HG03159 (cell line): Measurements from ENCODE around the gene FBXO7.

Source experiments
- ATAC-seq: cut with Tn5 transposase; IDR thresholded peaks from one replicate; pipeline ENCODE4 v1.9.1; 2021; ENCODE audit warnings: mild to moderate bottlenecking, moderate library complexity; ENCODE audit not compliant: unreplicated experiment

FBXO7 gene

DNA sequence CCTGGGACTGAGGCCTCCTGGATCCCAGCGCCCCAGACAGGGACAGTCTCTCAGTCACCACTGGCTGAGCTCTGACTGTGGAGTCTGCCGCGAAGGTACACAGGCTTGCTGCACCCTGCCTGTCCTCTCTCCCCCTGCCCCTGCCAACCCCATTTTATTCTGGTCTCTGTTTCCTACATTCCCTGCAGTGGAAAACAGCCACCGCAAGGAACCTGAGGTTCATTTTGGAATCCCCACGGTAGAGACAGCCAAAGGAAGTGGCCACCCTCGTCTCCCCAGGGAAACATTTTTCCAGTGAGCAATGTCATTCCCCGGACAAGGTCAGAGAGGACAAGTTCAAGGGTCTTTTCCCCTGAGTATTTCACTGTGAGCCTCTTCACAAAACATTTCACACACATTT, 56.6 kb downstream of the FBXO7 start:
- ATAC-seq = no peak

DNA sequence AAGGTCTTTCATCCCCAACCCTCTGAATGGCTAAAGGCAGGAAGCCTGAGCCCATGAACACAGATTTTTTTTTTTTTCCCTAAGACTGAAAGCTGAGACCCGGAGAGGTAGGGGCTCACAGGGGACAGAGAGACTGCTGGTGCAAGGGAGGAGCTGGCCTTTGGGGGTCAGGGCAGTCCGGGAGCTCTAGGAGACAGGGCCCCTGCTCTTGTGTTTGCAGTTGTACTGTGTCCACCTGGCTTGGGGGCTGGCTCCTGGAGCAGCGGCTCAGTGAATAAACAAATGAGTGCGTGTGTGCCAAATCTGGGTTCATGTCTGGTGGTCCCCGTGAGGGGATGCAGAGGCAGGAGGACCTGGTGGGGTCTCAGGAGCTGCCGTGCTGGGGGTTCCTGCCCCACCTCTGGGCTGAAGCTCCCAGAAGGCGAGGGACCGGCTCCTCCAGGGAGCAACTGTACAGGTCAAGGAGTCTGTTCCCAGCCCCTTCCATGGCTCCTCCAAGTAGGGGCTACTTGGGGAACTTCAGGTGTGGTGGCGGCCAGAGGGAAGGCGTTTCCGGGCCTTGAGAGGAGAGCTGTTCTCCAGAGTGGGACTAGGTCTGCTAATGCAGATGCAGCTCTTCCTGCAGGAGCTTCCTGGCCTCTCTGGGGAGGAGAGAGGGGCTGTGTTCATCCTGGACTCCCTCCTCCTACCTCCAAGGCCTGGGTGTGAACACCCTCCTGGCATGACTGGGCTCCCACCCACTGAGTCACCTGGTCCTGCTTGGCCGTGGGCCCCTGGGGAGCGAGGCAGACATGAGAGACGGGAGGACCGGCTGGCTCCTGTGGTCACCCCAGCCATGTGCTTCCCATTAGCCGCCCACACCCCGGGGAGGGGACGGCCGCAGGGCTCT, 57.6 kb downstream of the FBXO7 start:
- no peak for ATAC-seq

DNA sequence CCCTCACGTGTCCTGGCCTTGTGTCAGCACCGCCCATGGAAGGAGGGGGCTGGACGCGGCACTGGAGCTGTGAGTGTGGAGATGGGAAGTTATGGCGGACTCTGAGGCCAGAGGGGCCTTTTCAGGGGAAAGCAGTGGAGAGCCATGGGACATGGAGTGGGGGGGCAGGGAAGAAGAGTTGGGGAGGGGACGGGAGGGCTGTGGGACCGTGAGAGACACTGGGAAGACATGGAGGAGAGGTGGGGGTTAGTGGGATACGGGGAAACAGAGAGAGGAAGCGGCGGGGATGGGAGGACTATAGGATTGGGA, 58.2 kb downstream of the FBXO7 start:
- ATAC-seq = no peak

DNA sequence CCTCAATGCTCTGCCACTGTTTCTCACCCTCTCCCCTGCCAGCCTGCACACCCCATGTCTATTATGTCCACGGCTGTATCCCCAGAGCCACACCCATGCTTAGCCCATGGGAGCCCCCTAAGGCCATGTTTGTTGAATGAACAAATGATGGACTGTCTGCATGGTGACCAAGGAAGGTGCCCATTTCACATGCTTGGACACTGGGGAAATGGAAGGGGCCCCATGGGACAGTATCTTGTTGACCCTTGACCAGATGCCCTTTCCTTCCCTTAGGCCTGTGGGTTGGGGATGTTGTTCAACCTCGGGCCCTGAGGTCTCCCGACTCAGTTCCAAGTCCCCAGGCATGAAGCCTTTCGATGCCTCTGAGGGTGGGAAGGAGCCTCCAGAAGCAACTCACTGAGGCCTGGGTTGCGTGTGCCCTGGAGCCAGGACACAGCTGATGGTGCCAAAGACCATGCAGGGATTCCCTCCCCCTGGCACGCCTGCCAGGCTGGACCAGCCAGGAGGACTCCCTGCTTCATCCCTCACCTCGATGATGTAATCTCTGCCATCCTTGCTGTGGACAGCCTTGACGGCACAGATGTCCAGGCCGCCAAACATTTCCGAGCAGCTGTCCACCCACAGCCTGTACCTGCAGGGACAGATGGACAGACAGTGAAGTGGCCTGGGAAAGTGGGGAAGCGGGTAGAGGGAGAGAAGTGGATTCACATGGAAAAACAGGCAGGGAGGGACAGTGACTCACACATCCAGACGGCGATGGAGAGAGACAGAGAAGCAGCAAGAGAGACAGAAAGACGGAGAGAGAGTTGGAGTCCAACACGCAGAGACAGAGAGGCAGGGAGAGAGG, 58.9 kb downstream of the FBXO7 start:
- ATAC-seq = no peak

DNA sequence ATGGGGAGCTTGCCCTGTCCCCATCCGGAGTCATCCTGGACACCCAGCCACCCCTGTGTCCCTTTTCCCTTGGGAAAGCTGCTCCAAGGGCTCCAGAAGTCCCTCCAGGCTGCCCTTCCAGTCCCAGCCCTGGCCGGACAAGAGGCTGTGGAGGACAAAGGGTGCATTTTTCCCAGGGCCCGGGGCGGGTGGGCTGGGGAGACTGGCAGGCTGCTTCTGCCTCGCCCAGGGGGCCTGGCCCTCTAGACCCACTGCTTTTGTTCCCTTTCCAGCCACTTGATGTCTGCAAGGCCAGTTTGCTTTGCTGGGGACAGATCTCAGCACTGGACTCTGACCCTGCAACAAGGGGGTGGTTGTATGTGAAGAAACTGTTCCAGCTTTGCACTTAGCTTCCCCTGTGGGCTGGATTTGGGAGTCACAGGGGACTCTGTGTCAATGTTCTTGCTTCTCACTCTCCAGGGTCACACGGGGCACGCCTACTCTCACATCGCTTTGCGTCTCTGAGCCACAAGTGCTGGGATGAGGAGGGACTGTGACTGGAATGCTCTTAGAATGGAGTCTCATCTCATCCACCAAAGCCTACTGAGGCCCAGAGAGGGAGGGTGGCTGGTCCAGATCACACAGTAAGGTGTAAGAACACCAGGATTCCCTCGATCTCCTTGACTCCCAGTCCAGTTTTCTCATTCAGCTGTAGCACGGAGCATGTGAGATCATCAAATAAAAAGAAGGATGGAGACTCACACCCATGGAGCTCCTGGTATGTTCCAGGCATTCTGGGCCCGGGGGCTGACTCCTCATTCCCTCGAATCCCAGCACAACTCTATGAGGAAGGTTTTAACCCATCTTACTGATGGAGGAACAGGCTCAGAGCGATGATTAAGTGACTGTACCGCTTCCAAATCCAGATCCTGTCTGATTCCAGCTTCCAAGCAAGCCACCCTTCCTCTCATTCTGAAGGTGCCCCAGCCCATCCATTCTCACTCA, 59.9 kb downstream of the FBXO7 start:
- ATAC-seq = no peak

DNA sequence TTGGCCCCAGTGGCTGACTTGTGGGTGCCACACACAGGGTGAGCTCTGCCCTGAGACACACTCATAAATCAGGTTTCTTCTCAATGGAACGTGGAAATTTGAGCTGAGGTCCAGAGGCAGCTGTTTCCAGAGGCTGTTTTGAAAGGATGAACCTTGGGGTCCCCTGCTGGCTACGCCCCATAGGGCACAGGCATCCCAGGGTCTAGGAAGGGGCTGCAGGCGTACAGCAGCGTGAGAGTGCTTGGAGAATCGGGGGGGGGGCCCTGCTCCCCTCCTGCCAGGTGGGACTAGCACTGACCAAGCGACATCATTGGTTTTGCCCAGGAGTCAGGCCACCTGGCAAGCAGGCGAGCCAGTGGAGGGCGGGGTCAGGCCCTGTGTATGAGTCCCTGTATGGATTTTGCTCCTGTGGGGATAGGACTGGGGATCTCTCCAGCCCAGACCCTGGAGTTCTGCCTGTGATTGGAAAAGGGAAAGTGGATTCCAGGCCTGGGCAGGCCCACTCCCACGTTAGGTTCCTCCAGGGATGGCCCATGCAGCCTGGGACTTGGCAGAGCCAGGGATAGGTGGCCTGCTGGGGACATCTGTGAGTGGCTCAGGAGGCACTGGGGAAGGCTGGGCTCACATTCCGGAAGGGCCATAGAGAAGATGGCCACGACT, 61.0 kb downstream of the FBXO7 start:
- ATAC-seq = no peak

DNA sequence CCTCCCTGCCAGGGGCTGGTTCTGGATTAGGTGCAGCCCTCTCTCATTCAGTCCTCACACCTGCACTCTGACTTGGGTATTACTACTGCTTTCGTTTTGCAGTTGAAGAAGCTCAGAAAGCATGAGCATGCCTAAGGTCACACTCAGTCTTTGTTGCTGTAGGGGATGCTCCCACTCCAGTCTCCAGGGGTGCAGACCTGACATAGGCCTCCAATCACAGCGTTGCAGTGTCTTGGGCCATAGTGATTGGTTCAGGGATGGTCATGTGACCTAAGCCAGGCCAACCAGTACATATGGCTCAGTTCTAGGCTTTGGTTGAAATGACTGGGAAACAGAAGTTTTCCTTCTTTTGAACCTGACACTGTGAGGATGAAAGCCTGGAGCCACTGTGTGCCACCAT, 61.7 kb downstream of the FBXO7 start:
- no peak for ATAC-seq

DNA sequence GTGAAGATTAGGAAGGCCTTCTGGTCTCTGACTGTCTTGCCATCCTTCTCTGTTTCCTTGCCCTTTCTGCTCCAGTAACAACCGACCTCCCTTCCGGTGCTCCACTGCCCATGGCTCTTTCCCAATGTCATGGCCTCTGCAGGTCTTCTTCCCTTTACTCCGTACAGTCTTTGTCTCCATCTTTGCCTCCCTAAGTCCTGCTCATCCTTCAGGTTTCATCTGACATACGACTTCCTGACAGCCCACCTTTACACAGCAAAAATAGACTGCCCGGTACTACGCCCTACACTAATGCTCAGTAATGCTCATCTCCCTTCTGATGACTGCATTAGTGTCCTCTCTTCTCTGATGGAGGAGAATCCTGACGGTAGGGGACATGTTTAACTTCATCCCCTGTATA, 63.9 kb downstream of the FBXO7 start:
- no peak for ATAC-seq

DNA sequence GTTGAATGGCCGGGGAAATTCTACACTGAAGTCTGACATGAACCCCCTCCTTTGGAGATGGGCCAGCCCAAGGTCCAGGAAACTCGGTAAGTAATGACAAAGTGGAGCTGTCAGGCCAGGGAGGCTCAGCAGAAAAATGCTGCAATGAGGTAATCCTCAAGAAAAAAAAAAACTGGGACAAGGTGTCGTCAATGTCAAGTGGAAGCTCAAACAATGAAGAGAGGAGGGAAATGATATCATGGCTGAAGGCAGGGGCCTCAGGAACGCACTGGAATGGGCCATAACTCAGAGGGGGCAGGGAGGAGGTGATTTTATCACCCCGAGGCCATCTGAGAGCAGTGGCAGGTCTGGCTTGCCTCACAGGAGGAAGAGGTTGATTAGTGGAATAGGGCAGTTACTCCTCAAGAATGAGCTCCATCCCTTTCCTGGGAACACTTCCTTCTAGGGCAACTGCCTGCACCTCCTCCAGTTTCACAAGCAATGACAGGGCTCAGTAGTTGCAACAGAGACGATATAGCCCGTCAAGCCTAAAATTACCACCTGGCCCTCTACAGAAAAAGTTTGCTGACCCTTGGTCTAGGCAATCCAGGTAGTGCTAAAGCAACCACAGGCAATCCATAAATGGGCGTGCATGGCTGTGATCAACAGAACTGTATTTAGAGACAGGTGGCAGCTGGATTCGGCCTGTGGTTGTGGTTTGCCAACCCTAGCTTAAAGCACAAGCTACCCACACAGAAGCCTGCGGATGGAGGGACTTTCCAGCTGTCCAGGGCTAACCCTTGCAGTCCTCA, 65.2 kb downstream of the FBXO7 start:
- no peak for ATAC-seq

DNA sequence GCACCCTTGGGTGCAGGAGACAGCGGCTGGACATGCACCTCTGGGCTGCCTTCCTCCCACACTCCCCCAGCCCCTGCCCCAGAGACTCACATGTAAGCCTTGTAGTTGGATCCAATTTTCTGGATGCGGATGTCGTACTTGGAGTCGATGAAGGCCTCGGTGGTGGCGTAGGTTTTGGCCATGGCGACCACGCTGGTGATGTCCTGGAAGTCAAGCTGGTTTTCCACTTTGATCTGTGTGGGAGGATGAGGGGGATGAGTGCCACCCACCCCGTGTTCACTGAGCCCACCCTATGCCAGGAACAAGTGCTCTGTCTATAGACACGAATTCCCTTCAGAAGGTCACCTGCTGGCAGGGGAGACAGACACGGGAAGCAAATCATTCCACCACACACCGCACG, 66.9 kb downstream of the FBXO7 start:
- no peak for ATAC-seq

DNA sequence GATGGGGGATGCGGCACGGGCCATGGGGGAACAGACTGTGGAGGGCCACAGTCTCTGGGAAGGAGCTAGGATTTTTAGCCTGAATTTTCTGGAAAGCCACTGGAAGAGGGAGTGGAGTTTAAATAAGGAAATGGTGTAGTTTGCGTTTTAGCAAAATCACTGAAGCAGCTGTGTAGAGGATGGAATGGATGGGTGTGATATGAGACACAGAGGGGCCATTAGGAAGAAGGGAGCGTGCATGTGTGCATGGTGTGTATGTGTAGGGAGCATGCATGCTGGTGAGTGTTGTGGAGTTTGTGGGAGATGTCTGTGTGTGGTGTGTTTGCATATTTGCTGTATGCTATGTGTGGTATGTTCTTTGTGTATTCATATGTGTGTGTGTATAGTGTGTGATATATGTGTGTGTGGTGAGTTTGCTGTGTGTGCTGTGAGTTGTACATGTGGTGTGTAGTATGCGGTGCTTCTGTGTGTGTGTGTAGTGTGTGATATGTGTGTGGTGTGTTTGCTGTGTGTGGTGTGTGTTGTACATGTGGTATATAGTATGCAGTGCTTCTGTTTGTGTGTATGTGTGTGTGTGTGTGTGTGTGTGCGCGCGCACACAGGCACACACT, 67.6 kb downstream of the FBXO7 start:
- no peak for ATAC-seq

DNA sequence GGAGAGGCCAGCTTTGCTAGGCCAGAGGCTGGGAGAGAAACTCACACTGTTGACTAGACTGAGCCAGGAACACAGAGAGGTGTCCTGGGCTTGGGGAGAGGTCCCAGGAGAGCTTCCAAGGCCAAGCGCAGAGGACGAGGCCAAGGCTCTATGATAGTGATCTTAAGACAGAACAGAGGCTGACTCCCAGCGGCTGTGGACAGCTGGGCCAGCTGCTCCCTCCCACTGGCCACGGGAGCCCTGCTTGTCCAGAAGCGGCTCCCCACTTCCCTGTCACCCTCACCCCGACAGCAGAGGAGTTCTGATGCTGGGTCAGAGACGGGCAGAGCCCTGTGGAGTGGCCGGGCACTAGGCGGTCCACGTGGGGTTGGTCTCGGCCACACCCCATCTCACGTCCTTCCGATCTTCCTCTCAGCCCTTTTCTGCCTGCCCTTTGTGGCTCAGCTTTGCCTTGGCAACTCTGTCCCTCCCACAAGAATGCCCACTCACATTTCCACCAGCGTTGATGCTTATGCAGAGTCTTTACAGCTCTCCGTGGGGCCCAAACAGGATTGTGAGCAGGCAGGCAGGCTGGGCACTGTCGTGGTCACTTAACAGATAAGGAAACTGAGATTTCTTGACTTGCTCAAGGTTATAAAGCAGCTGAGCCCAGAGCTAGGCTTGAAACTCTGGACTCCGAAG, 68.2 kb downstream of the FBXO7 start:
- no peak for ATAC-seq

DNA sequence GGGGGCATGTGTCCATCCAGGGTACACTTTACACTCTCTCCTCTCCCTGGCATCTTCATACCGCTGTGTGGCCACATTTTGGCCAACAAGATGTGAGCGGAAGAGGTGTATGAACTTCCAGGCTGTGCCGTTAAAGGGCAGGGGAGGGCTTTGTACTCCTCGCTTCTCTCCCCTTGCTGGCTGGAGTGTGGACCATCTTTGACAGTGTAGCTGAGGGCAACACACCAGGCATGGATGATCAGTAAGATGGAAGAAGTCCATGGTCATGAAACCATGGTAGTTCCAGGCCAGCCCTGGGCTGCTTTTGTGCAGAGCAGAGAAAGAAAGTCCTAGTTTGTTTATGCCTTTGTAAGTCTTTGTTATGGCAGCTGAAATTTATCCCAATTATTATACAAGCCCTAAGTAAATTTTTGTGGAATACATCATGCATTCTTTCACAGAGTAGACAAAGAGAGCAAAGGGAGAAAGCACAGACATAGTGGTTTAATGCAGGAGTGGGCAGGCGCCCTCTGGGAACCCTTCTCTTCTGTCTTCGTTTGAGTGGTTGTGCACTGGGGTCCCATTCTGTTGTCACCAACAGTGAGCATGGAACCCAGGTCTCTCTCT, 70.4 kb downstream of the FBXO7 start:
- ATAC-seq = no peak

DNA sequence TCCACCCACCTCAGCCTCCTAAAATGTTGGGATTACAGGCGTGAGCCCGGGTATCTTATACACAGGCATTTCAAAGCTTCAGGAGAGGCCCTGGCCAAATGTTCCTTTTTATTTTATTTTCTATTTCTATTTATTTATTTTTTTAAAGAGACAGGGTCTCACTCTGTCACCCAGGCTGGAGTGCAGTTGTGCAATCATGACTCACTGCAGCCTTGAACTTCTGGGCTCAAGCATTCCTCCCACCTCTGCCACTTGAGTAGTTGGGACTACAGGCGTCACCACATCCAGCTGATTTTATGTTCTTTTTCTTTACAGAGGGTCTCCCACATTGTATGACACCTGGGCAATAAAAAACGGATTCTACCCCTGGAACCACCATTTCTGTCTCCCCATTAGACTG, 71.2 kb downstream of the FBXO7 start:
- ATAC-seq = no peak

DNA sequence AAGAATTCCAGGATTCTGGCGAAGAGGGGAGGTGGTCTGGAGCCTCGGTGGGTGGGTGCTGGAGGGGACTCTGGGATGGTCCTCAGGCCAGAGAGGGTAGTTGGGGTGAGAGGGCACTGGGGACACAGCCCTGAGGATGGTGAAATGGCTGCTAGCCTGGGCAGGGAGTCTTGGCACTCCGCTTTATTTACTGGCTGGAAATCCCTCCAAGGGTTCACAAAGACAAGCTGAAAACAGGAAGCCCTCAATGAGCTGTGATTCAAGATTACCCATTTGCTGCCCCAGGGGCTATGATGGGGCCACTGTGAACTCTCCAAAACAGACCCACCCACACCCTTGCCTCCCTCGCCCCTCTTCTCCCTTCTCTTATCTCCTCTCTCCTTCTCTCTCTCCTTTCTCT, 71.9 kb downstream of the FBXO7 start:
- ATAC-seq = no peak

DNA sequence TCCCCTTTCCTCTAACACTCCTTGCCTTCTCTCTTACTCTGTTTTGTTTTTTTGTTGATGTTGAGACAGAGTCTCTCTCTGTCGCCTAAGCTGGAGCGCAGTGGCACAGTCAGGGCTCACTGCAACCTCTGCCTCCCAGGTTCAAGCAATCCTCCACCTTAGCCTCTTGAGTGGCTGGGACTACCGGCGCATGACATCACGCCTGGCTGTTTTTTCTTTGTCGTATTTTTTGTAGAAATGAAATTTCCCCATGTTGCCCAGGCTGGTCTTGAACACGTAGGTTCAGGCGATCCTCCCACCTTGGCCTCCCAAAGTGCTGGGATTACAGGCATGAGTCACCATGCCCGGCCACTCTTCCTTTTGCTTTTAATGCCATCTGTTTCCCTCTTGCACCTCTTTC, 72.3 kb downstream of the FBXO7 start:
- ATAC-seq = no peak

DNA sequence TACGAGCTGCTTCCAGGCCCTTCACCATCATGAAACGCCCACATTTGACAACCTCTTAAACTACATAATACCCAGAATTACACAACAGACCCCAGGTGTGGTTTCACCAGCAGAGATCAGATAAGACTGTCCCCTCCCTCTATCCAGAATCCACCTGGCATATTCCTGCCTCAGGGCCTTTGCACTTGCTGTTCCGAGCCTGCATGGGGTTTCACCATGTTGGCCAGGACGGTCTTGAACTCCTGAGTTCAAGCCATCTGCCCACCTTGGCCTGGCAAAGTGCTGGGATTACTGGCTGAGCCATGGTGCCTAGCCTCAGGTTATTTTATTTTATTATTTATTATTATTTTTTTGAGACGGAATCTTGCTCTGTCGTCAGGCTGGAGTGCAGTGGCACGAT, 73.4 kb downstream of the FBXO7 start:
- ATAC-seq = no peak
